Panc1 (cell line): Measurements from ENCODE around the gene IST1.

Experiments used
- CTCF ChIP-seq: fragments of 450-650 bp; IDR thresholded peaks from 2 replicates; pipeline ENCODE4 v1.5.1; 2017; ENCODE audit warnings: mild to moderate bottlenecking
- POLR2AphosphoS5 ChIP-seq: IDR thresholded peaks from 2 replicates; pipeline ENCODE4 v1.6.1; 2012; ENCODE audit warnings: mild to moderate bottlenecking, low read depth, low read length, moderate library complexity
- SIN3A ChIP-seq: IDR thresholded peaks from 2 replicates; pipeline ENCODE4 v1.6.1; 2012; ENCODE audit warnings: low read depth, mild to moderate bottlenecking, low read length, moderate library complexity, borderline replicate concordance; ENCODE audit not compliant: insufficient read depth

- TF ChIP-seq CTCF (no peak), POLR2AphosphoS5 (no peak), SIN3A (no peak)
Measured at GRCh38 chr16:71912534-71913275, 17.4 kb downstream of the IST1 start.
